Measurements from ENCODE around the gene OR4L1.
"Not testable (repeated sequence)": the region's sequence is repeated elsewhere in the genome, so short reads cannot be mapped to it uniquely, and the experiment has no call there.

The OR4L1 gene

GRCh38 chr14:20059745-20060144, at the start of gene OR4L1:
Gene OR4L1 (plus strand): TSS chr14:20060045. CDS start chr14:20060045, 0 bp downstream.
- DNase-seq: no peak

- no peak for DNase-seq
Observed at GRCh38 chr14:20019257-20019865, 40.5 kb upstream of the OR4L1 start, which contains the start of gene OR4K14. Gene OR4K14 (minus strand): TSS chr14:20019307. CDS start chr14:20015193, 4,114 bp downstream.

- DNase-seq: no peak
Observed at GRCh38 chr14:20031058-20031457, 28.8 kb upstream of the OR4L1 start.

- DNase-seq: no peak
Observed at GRCh38 chr14:20035449-20035848, 24.4 kb upstream of the OR4L1 start.

- no peak for DNase-seq
Observed at GRCh38 chr14:20035938-20036337, 23.9 kb upstream of the OR4L1 start, which contains the start of gene OR4K13. Gene OR4K13 (minus strand): TSS chr14:20036038. CDS start chr14:20034758, 1,280 bp downstream.

GRCh38 chr14:20044243-20044642, 15.6 kb upstream of the OR4L1 start:
- DNase-seq: no peak

GRCh38 chr14:20048202-20048601, 11.6 kb upstream of the OR4L1 start:
- no peak for DNase-seq

GRCh38 chr14:20092050-20092449, 32.2 kb downstream of the OR4L1 start:
- no peak for DNase-seq

- DNase-seq: peak; percentile 41
Observed at GRCh38 chr14:20093442-20093841, 33.6 kb downstream of the OR4L1 start.

- not testable (repeated sequence) for DNase-seq
Observed at GRCh38 chr14:20098926-20099770, 39.3 kb downstream of the OR4L1 start.

- no peak for DNase-seq
Observed at GRCh38 chr14:20110438-20110837, 50.6 kb downstream of the OR4L1 start, which contains the start of gene OR4K17. Gene OR4K17 (plus strand): TSS chr14:20110739. CDS start chr14:20117500, 6,761 bp downstream.

Data from hematopoietic multipotent progenitor cell treated with erythropoietin and hydrocortisone succinate and interleukin-3 and kit ligand, for 4 days (in vitro differentiated cells).